ENCODE data around the gene CHID1. TPM values are rescaled to one million over a fixed set of nuclear protein-coding genes. Genes with fewer than 3 reads are reported as not detected.

CHID1 gene
- total and polyA plus RNA-seq, 5 donors: 48.9 to 70.5 (median 63.7) TPM

DNA sequence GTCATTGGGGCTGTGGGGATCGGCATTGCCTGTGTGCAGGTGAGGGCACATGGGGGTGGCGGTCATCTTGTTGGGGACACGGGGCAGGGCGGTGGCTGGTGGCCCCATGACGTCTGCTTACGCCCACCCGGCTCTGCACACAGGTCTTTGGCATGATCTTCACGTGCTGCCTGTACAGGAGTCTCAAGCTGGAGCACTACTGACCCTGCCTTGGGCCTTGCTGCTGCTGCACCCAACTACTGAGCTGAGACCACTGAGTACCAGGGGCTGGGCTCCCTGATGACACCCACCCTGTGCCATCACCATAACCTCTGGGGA, 72.7 kb downstream of the CHID1 start:
- H3K4me1 ChIP-seq (ENCODE audit: control insufficient read depth, insufficient read depth, low read length): peaks cover 9% of the 10 kb centered on the region

GRCh38 chr11:837189-837989, 73.2 kb downstream of the CHID1 start:
- Histone ChIP-seq H3K27me3 (ENCODE audit: control insufficient read depth, insufficient read depth) (no peaks in the 10 kb centered on the region), H3K27ac (ENCODE audit: low read length) (no peak overlapping the region), H3K4me3 (ENCODE audit: low read length) (no peak overlapping the region), H3K9me3 (ENCODE audit: control insufficient read depth, low read length) (no peaks in the 10 kb centered on the region), H3K4me1 (ENCODE audit: control insufficient read depth, insufficient read depth, low read length) (peaks cover 9% of the 10 kb centered on the region)
- intact Hi-C loops (cut with DNase I): no loop called here
- ATAC-seq: no peak
- DNase-seq: no peak
- 83% methylated on average over 22 of the region's 22 CpGs for WGBS

More for the DNA sequence above, 72.7 kb downstream of the CHID1 start:
- Histone ChIP-seq H3K9me3 (ENCODE audit: control insufficient read depth, low read length) (no peaks in the 10 kb centered on the region), H3K4me3 (ENCODE audit: low read length) (no peak overlapping the region), H3K27ac (ENCODE audit: low read length) (no peak overlapping the region), H3K27me3 (ENCODE audit: control insufficient read depth, insufficient read depth) (no peaks in the 10 kb centered on the region)
- WGBS: 70% methylated on average over 8 of the region's 8 CpGs
- ATAC-seq (no peak), DNase-seq (no peak)
- intact Hi-C loops (cut with DNase I): no loop called here

- Histone ChIP-seq H3K27me3 (ENCODE audit: control insufficient read depth, insufficient read depth) (no peaks in the 10 kb centered on the region), H3K4me1 (ENCODE audit: control insufficient read depth, insufficient read depth, low read length) (peaks cover 12% of the 10 kb centered on the region), H3K9me3 (ENCODE audit: control insufficient read depth, low read length) (no peaks in the 10 kb centered on the region), H3K27ac (ENCODE audit: low read length) (no peak overlapping the region), H3K4me3 (ENCODE audit: low read length) (no peak overlapping the region)
- intact Hi-C loops (cut with DNase I): no loop called here
- no peak for DNase-seq
- WGBS: 87% methylated on average over 9 of the region's 9 CpGs
- no peak for ATAC-seq
Measured at GRCh38 chr11:836700-837099, 73.9 kb downstream of the CHID1 start.

DNA sequence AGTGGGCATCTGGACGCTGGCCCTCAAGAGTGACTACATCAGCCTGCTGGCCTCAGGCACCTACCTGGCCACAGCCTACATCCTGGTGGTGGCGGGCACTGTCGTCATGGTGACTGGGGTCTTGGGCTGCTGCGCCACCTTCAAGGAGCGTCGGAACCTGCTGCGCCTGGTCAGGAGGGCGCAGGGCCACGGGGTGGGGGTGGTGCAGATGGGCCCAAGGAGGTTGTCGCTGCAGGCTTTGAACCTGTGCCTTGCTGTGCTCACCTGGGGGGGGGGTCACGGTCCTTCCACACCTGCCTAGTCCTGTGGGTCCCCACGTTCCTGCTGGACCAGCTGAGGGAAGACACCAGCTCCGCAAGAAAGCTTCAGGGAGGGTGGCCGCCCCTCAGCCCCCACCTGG, 74.3 kb downstream of the CHID1 start:
- Histone ChIP-seq H3K27ac (ENCODE audit: low read length) (no peak overlapping the region), H3K27me3 (ENCODE audit: control insufficient read depth, insufficient read depth) (no peaks in the 10 kb centered on the region), H3K4me3 (ENCODE audit: low read length) (no peak overlapping the region), H3K9me3 (ENCODE audit: control insufficient read depth, low read length) (no peaks in the 10 kb centered on the region), H3K4me1 (ENCODE audit: control insufficient read depth, insufficient read depth, low read length) (peaks cover 12% of the 10 kb centered on the region)
- 89% methylated on average over 14 of the region's 14 CpGs for WGBS
- ATAC-seq: no peak
- intact Hi-C loops (cut with DNase I): no loop called here
- DNase-seq: no peak

DNA sequence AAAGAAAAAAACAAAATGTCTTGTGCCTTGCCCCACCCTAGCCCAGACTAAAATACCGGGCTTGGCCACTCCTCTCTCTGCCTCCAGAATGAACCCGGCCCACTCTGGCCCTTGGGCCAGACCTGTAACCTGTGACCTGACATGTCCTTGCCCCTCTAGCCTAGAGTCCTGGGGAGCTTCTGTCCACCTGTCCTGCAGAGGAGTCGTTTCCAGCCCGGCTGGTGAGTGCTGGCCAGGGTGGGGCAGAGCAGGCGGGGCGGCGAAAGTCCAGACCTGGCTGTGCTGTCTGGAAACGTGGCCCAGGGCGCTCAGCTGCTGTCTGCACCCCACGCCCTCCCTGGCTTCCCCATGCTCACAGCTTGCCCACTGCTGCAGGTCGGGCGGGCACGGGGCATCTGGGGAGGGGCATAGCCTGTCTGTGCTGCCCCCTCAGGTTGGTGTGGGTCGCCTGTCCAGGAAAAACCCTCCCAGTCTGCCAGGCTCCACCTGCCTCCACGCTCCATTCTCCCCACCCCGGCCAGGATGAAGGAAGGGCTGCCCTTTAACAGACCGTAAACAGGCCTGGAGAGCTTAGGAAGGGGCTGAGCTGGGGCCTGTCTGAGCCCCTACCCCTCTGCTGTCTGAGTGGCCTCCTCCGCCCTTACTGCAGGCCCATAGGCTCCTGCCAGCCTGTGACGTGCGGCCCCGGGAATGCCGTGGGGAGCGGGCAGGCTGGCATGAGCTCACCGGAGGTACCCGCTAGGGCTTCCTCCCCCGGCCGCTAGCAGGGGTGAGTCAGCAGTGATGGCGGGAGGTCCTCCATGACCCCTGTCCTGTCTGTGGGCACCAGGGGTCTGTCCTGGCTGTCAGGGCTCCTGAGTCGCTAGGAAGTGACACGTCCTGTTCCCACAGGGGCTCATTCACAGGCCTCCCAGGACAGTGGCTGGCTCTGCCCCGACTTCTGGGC, 76.0 kb downstream of the CHID1 start:
- no peak overlapping the region for H3K4me3 ChIP-seq (ENCODE audit: low read length)
- intact Hi-C loops (cut with DNase I): no loop called here
- H3K4me1 ChIP-seq (ENCODE audit: control insufficient read depth, insufficient read depth, low read length): peaks cover 8% of the 10 kb centered on the region
- WGBS: 26% methylated on average over 31 of the region's 31 CpGs
- peak overlapping the region; percentile 93 for H3K27ac ChIP-seq (ENCODE audit: low read length)
- DNase-seq (peak; percentile 81 to 92 (median 85)), ATAC-seq (peak; percentile 33 to 36)
- no peaks in the 10 kb centered on the region for H3K27me3 ChIP-seq (ENCODE audit: control insufficient read depth, insufficient read depth)
- H3K9me3 ChIP-seq (ENCODE audit: control insufficient read depth, low read length): no peaks in the 10 kb centered on the region

- Histone ChIP-seq H3K4me3 (ENCODE audit: low read length) (peak overlapping the region; percentile 71), H3K27me3 (ENCODE audit: control insufficient read depth, insufficient read depth) (no peaks in the 10 kb centered on the region), H3K9me3 (ENCODE audit: control insufficient read depth, low read length) (no peaks in the 10 kb centered on the region), H3K27ac (ENCODE audit: low read length) (peak overlapping the region; percentile 93), H3K4me1 (ENCODE audit: control insufficient read depth, insufficient read depth, low read length) (peaks cover 9% of the 10 kb centered on the region)
- intact Hi-C loops (cut with DNase I): no loop called here
- no peak for ATAC-seq
- DNase-seq: peak in 1 of 3 donors; percentile 69
- 46% methylated on average over 9 of the region's 9 CpGs for WGBS
Measured at GRCh38 chr11:833849-834311, 76.7 kb downstream of the CHID1 start.

DNA sequence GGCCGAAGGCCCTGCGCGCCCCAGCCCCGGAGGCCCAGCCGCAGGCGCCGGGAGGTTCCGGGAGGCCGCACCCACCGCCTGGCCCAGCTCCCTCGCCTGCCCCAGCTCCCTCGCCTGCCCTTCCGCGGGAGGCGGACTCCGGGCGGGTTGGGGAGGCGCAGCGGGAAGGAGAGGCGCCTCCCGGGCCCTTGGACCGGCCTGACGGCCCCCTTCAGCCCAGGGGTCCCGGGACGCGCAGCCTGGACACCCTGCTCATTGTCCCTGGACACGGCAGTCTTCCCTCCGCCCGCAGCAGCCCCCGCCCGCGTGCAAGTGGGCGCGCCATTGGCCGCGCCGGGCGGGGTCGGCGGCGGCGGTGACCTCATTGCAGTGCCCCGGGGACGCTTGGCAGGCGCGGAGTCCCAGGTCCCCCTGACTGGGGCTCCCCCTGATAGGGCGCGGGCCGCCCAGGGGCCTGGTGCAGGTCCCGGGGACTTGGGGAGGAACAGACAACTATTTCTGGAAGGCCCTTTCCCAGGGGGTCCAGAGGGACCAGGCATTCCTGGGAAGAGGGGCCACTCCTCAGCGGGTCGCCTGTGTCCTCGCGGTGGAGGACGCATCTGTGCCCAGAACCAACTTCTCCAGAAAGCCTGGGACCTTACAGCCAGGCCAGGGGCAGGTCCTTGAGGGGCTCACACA, 77.4 kb downstream of the CHID1 start:
- Histone ChIP-seq H3K9me3 (ENCODE audit: control insufficient read depth, low read length) (no peaks in the 10 kb centered on the region), H3K4me1 (ENCODE audit: control insufficient read depth, insufficient read depth, low read length) (peaks cover 9% of the 10 kb centered on the region), H3K4me3 (ENCODE audit: low read length) (peak overlapping the region; percentile 71), H3K27me3 (ENCODE audit: control insufficient read depth, insufficient read depth) (no peaks in the 10 kb centered on the region), H3K27ac (ENCODE audit: low read length) (peak overlapping the region; percentile 93)
- DNase-seq: peak; percentile 81 to 89 (median 87)
- under 1% methylated on average over 53 of the region's 55 CpGs for WGBS
- intact Hi-C loops (cut with DNase I): no loop called here
- ATAC-seq: peak; percentile 17 to 33

DNA sequence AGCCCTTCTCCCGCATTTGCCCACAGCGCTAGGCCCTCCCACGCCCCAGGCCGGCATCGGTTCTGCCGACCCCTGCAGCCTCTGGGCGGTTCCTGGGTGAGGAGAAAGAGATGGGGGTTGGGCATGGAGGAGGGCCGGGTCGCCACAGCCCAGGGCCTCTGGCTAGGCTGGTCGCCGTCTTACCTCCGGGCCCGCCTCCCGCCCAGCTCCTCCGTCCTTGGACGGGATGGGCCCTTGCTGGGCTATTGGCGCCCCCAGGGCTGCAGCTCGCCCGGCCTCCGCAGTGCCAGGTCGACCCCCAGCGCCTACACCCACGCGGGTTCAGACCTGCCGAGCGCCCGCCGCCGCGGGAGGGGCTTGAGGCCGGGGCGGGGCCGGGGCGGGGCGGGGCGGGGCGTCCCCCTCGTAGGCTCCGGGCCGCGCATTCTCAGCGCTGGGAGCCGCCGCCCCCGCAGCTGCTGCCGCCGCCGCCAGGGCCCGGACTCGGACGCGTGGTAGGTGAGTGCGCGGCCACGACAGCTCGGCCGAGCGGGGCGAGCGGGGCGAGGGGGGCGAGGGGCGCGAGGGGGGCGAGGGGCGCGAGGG, 78.0 kb downstream of the CHID1 start, which contains the start of gene CD151:
TSS of gene CD151 (plus strand) at position 424 of the 585 bp plus-strand sequence. CDS start 3,118 bp downstream, outside the sequence.
- H3K4me1 ChIP-seq (ENCODE audit: control insufficient read depth, insufficient read depth, low read length): peaks cover 9% of the 10 kb centered on the region
- peak within 1 kb of the TSS; percentile 71 for H3K4me3 ChIP-seq (ENCODE audit: low read length)
- DNase-seq: peak in 2 of 3 donors; percentile 83 to 86
- no peaks in the 10 kb centered on the region for H3K27me3 ChIP-seq (ENCODE audit: control insufficient read depth, insufficient read depth)
- H3K27ac ChIP-seq (ENCODE audit: low read length): peak within 1 kb of the TSS; percentile 93
- 1% methylated on average over 67 of the region's 67 CpGs for WGBS
- intact Hi-C loops (cut with DNase I): no loop called here
- ATAC-seq: peak; percentile 16 to 32
- no peaks in the 10 kb centered on the region for H3K9me3 ChIP-seq (ENCODE audit: control insufficient read depth, low read length)

DNA sequence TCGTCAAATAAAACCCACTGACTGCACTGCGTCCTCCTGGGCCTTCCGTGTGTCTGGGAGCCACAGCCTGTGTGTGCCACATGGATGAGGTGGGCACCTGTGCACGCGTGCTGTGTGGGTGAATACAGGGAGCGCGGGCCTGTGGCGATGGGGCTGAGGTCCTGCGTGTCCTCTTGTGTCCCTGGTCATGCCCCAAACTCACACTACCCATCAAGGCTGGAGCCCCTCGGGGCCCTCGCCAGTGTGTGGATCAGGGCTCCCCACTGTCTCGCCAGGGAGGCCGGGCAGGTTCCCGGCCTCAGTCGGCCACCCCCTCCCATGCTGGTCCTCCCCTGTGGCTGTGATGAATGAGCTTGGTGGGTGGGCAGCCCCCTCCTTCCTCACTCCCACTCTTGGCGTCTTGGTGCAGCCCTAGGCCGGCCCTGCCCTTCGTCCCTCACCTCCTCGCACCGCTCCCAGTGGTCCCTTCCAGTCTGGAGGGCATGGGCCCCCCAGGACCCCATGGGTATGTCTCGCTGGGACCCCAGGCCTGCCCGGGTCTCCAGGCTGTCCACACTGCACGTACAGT, 78.6 kb downstream of the CHID1 start:
- Histone ChIP-seq H3K4me1 (ENCODE audit: control insufficient read depth, insufficient read depth, low read length) (peaks cover 9% of the 10 kb centered on the region), H3K27ac (ENCODE audit: low read length) (peak overlapping the region; percentile 37), H3K9me3 (ENCODE audit: control insufficient read depth, low read length) (no peaks in the 10 kb centered on the region), H3K27me3 (ENCODE audit: control insufficient read depth, insufficient read depth) (no peaks in the 10 kb centered on the region), H3K4me3 (ENCODE audit: low read length) (peak overlapping the region; percentile 71)
- no peak for ATAC-seq
- WGBS: 70% methylated on average over 23 of the region's 23 CpGs
- DNase-seq: peak in 2 of 3 donors; percentile 60 to 69
- intact Hi-C loops (cut with DNase I): no loop called here
